HepG2 (cell line): ENCODE measurements around the gene AGR3. TPM values are rescaled to one million over a fixed set of nuclear protein-coding genes. Genes with fewer than 3 reads are reported as not detected.

Source experiments
- ATAC-seq: fragments of 200-7000 bp; cut with Tn5 transposase; 3 replicates; pipeline ENCODE4 v1.9.1; 2020; ENCODE audit warnings: mild to moderate bottlenecking, moderate library complexity
- BruUV-seq: library from RNA; stranded (reverse); fragments of 400-500 nt; replicated peaks from 2 replicates; lab custom pipeline; 2021; lab: Mats Ljungman, UMichigan
- CTCF ChIA-PET: fragments of 300-600 bp; formaldehyde crosslinking; extraction: SDS; loops from one replicate; lab custom pipeline; 2021; ENCODE audit warnings: low total read pairs, inconsistent platforms, low intra/inter-chr PET ratio; lab: Yijun Ruan, JAX
- POLR2A ChIA-PET: fragments of 350-600 bp; sonication (Branson Sonifier 250); formaldehyde crosslinking; loops from one replicate; lab custom pipeline; 2020; ENCODE audit warnings: antibody characterized with exemption, inconsistent platforms; lab: Yijun Ruan, JAX
- DNase-seq: peaks from one replicate; pipeline ENCODE4 v3.0.0-alpha.2; 2015; ENCODE audit warnings: low spot score
- FAIRE-seq: peaks from 3 replicates; lab custom pipeline; 2011; peaks lifted over from hg19 to GRCh38; lab: Jason Lieb, UNC
- H2AFZ ChIP-seq: one replicate; pipeline ENCODE4 v1.6.1; 2011; ENCODE audit warnings: low read length, inconsistent platforms
- H3K27ac ChIP-seq: fragments of 300-600 bp; 3 replicates; pipeline ENCODE4 v1.8.0; 2011; ENCODE audit warnings: mixed run types, mild to moderate bottlenecking, mixed read lengths, low read length, inconsistent platforms; ENCODE audit not compliant: insufficient read depth; ENCODE audit errors: extremely low read length
- H3K27me3 ChIP-seq, 2 experiments: fragments of 200-600 bp in 1 of 2; 2 replicates in 1 of 2; 3 replicates in 1 of 2; pipeline versions ENCODE4 v1.6.0 to v1.8.0; 2011; ENCODE audit warnings: low read length in 2 of 2, mild to moderate bottlenecking in 2 of 2, moderate library complexity in 2 of 2, inconsistent platforms in 1 of 2; ENCODE audit not compliant: insufficient read depth in 2 of 2, control insufficient read depth in 1 of 2
- H3K36me3 ChIP-seq, 2 experiments: fragments of 200-600 bp in 1 of 2; replicated peaks in 1 of 2; 2 replicates in 1 of 2; 3 replicates in 1 of 2; pipeline versions ENCODE4 v1.5.1 to v1.8.0; 2011; ENCODE audit warnings: low read length in 2 of 2, inconsistent platforms in 1 of 2; ENCODE audit not compliant: insufficient read depth in 2 of 2, control insufficient read depth in 1 of 2
- H3K4me1 ChIP-seq: 2 replicates; pipeline ENCODE4 v1.5.1; 2012; ENCODE audit warnings: low read length, inconsistent platforms; ENCODE audit not compliant: insufficient read depth
- H3K4me2 ChIP-seq: 2 replicates; pipeline ENCODE4 v1.6.0; 2011; ENCODE audit warnings: low read depth, low read length, inconsistent platforms
- H3K4me3 ChIP-seq, 3 experiments: fragments of 200-600 bp in 1 of 3; sonication (generic), shearing (Covaris generic) in 1 of 3; replicated peaks in 1 of 3; 2 replicates each; pipeline ENCODE4 v1.5.1; 2011 to 2016; ENCODE audit warnings: low read length in 3 of 3, inconsistent platforms in 2 of 3, low read depth in 2 of 3, mild to moderate bottlenecking in 2 of 3, control low read depth in 1 of 3, mixed read lengths in 1 of 3; ENCODE audit not compliant: insufficient read depth in 1 of 3
- H3K79me2 ChIP-seq: one replicate; pipeline ENCODE4 v1.6.1; 2011; ENCODE audit warnings: low read length, inconsistent platforms; ENCODE audit not compliant: insufficient read depth
- H3K9ac ChIP-seq: 2 replicates; pipeline ENCODE4 v1.6.0; 2011; ENCODE audit warnings: mild to moderate bottlenecking, low read depth, low read length, inconsistent platforms; ENCODE audit not compliant: insufficient read depth
- H3K9me3 ChIP-seq: 2 replicates; pipeline ENCODE4 v1.5.1; 2012; ENCODE audit warnings: mild to moderate bottlenecking, low read length
- H4K20me1 ChIP-seq: 2 replicates; pipeline ENCODE4 v1.6.0; 2011; ENCODE audit warnings: inconsistent platforms, mild to moderate bottlenecking, low read length, moderate library complexity; ENCODE audit not compliant: insufficient read depth
- AFF4 ChIP-seq: sonication (generic); formaldehyde crosslinking; IDR thresholded peaks from 2 replicates; pipeline ENCODE4 v1.4.0; 2020; ENCODE audit warnings: missing genetic modification reagents
- HES4 ChIP-seq: sonication (generic); formaldehyde crosslinking; IDR thresholded peaks from 2 replicates; pipeline ENCODE4 v1.9.0; 2021; ENCODE audit warnings: mild to moderate bottlenecking, missing genetic modification reagents, borderline replicate concordance
- RFX3 ChIP-seq: IDR thresholded peaks from 2 replicates; pipeline ENCODE4 v1.6.1; 2016; ENCODE audit warnings: missing biosample characterization, missing genetic modification reagents
- RNF219 ChIP-seq: sonication (generic); formaldehyde crosslinking; IDR thresholded peaks from 2 replicates; pipeline ENCODE4 v1.5.0; 2020; ENCODE audit warnings: mild to moderate bottlenecking, missing genetic modification reagents
- ZNF747 ChIP-seq: sonication (generic); formaldehyde crosslinking; IDR thresholded peaks from 2 replicates; pipeline ENCODE4 v1.8.1; 2023; ENCODE audit warnings: missing genetic modification reagents, mild to moderate bottlenecking, borderline replicate concordance
- in situ Hi-C: cut with HindIII; loops from 2 replicates; pipeline ENCODE4 v1.10.0; 2017; ENCODE audit warnings: low pct_unique_long_range_greater_than_20kb; ENCODE audit not compliant: extremely low pct_ligation_motif_present
- intact Hi-C: fragments of 100-400 bp; cut with micrococcal nuclease; formaldehyde crosslinking; loops from one replicate; pipeline ENCODE4 v1.10.0; 2022; ENCODE audit not compliant: unreplicated experiment
- polyA plus RNA-seq, 8 experiments: library from polyadenylated mRNA; depleted of rRNA in 3 of 8; stranded (reverse) in 7 of 8; unstranded in 1 of 8; fragments of >200 nt; fragmentation: Illumina TruSeq in 4 of 8; extraction: Trizol in 4 of 8; gene quantifications; 2 replicates each; pipeline versions ENCODE4 v1.2.1 to v1.2.3, GENCODE V29; 2011 to 2016; ENCODE audit warnings: low read depth in 4 of 8, missing spikeins in 1 of 8, mixed read lengths in 1 of 8; ENCODE audit not compliant: insufficient read depth in 1 of 8
- total RNA-seq, 5 experiments: library from RNA; depleted of rRNA; stranded (reverse); fragments of >200 nt; fragmentation: Illumina TruSeq; extraction: Trizol; gene quantifications; 2 replicates each; pipeline ENCODE4 v1.2.3, GENCODE V29; 2016; ENCODE audit warnings: low read depth in 1 of 5

AGR3 gene
- total and polyA plus RNA-seq, 2 of the 13 experiments (the other 11 are each of a cell fraction or from before 2014, with no cell fraction given) = not detected

- TF ChIP-seq RNF219 (CRISPR knock-in tag) = no peak
- no peak for TF ChIP-seq HES4 (CRISPR knock-in tag)
Measured at GRCh38 chr7:16921151-16921550, 39.4 kb upstream of the AGR3 start (continued).

GRCh38 chr7:16919440-16919839, 37.7 kb upstream of the AGR3 start:
- Histone ChIP-seq H3K4me3 (no peak overlapping the region), H3K4me1 (peaks cover 22% of the 10 kb centered on the region), H2AFZ (no peak overlapping the region), H4K20me1 (no peaks in the 10 kb centered on the region), H3K9me3 (no peaks in the 10 kb centered on the region), H3K4me2 (no peak overlapping the region), H3K36me3 (no peaks in the 10 kb centered on the region), H3K27me3 (no peaks in the 10 kb centered on the region), H3K79me2 (no peaks in the 10 kb centered on the region), H3K9ac (no peak overlapping the region), H3K27ac (no peak overlapping the region)
- FAIRE-seq (no peak), ATAC-seq (no peak), DNase-seq (no peak)
- TF ChIP-seq ZNF747 (CRISPR knock-in tag) = no peak
- no peak for TF ChIP-seq RFX3 (CRISPR knock-in tag)
- TF ChIP-seq AFF4 (CRISPR knock-in tag) = no peak
- ChIA-PET CTCF (interaction anchor here (2.3 to 3.3 kb wide), 2 partner anchors 28 to 224 kb away, joined by 7 to 17 read pairs; no protein-coding TSS in a partner anchor), POLR2A (no interaction called here)
- no TSS peak for BruUV-seq
- intact Hi-C loops = loop anchor here (2.0 to 5.0 kb wide), 2 partner anchors 119 to 317 kb away; no protein-coding TSS in a partner anchor
- in situ Hi-C loops = loop anchor here (5.0 kb wide), 1 partner anchor 117 kb away; the partner anchor contains the start of gene AGR2
